ENCODE data around the gene GLI3. TPM values are rescaled to one million over a fixed set of nuclear protein-coding genes. Genes with fewer than 3 reads are reported as not detected.

GLI3 gene
- total RNA-seq, 2 experiments from 2014 or later, result not detected

DNA sequence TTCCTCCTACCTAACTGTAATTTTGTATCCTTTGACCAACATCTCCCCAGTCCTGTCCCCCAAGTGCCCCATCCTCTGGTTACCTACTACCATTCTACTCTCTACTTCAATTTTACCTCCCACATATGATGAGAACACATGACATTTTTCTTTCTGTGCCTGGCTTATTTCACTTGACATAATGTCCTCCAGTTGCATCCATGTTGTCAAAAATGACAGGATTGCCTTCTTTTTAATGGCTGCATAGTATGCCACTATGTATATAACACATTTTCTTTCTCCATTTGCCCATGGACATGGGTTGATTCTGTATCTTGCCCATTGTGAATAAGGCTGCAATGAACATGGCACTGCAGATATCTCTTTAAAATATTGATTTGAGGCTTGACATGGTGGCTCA lies 33.7 kb downstream of the GLI3 start:
- Mint-ChIP-seq H3K27ac (no peak overlapping the region), H3K9me3 (ENCODE audit: insufficient read depth) (no peaks in the 10 kb centered on the region), H3K27me3 (ENCODE audit: low read depth) (peaks cover 4% of the 10 kb centered on the region), H3K4me1 (ENCODE audit: low read depth) (no peaks in the 10 kb centered on the region), H3K36me3 (ENCODE audit: low read depth) (no peaks in the 10 kb centered on the region), H3K4me3 (no peak overlapping the region)
- CTCF ChIA-PET, result no interaction called here
- DNase-seq, result no peak
- ATAC-seq, result no peak
- POLR2A ChIA-PET, result no interaction called here

DNA sequence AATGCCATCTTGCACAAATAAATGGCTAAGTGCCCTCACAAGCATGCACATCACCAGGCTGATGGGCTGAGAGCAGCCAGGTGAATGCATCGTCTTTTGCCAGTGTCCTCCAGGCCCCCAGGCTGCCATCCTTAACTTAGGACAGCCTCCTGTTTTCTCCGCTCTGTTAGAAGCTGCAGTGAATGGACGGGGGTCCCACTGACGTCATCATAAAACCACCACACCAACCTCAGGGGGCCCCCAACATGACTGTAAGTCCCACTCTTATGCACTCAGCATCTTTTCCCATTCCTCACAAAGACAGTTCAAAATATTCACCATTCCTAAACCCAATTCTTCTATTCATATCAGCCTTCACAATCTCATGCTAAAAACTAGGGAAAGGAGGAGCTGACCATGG lies 34.4 kb downstream of the GLI3 start:
- Mint-ChIP-seq H3K27ac (no peak overlapping the region), H3K9me3 (ENCODE audit: insufficient read depth) (no peaks in the 10 kb centered on the region), H3K36me3 (ENCODE audit: low read depth) (no peaks in the 10 kb centered on the region), H3K4me3 (no peak overlapping the region), H3K4me1 (ENCODE audit: low read depth) (no peaks in the 10 kb centered on the region), H3K27me3 (ENCODE audit: low read depth) (peaks cover 4% of the 10 kb centered on the region)
- ChIA-PET POLR2A (no interaction called here), CTCF (no interaction called here)
- DNase-seq (no peak), ATAC-seq (no peak)

DNA sequence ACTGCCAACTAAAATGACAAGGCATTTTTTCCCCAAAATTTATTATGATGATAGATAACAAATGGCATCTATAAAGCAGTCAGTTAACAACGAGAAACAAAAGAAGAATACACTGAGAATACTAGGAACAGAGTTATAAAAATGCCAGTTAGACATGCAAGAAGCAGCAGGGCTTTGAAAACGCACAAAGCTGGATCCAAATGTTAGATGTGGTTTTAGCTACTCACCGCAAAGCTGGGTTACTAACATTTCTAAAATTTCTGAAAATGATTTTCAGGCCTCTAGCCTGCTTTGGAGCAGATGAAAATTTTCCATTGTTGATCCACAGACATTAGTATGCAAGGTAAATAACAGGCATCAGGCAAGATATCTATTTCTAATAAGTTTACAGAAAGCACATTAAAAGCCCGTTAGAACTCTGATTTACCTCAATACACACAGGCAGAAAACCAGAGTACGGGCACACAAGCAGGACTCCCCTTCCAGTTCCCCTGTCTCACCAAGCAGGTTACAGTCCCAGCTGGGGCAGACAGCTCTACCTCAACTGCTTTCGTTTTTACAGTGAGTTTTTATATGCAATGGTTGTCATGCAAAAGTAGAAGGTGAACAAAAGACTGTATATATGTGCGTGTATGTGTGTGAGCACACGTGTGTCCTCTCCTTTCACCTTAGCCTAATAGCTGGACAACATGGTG lies 37.9 kb downstream of the GLI3 start:
- no peak for ATAC-seq
- POLR2A ChIA-PET, result no interaction called here

GRCh38 chr7:42198296-42198695 lies 38.7 kb downstream of the GLI3 start:
- Mint-ChIP-seq H3K27ac (no peak overlapping the region), H3K36me3 (ENCODE audit: low read depth) (no peaks in the 10 kb centered on the region), H3K4me3 (no peak overlapping the region), H3K27me3 (ENCODE audit: low read depth) (peaks cover 3% of the 10 kb centered on the region), H3K4me1 (ENCODE audit: low read depth) (peaks cover 6% of the 10 kb centered on the region), H3K9me3 (ENCODE audit: insufficient read depth) (no peaks in the 10 kb centered on the region)
- DNase-seq (no peak), ATAC-seq (no peak)
- POLR2A ChIA-PET, result no interaction called here
- CTCF ChIA-PET, result no interaction called here

More for the DNA sequence above, 37.9 kb downstream of the GLI3 start:
- CTCF ChIA-PET, result no interaction called here
- no peak for DNase-seq
- H3K9me3 Mint-ChIP-seq (ENCODE audit: insufficient read depth), result no peaks in the 10 kb centered on the region
- H3K4me1 Mint-ChIP-seq (ENCODE audit: low read depth), result no peaks in the 10 kb centered on the region
- H3K4me3 Mint-ChIP-seq, result no peak overlapping the region
- no peak overlapping the region for H3K27ac Mint-ChIP-seq
- peaks cover 4% of the 10 kb centered on the region for H3K27me3 Mint-ChIP-seq (ENCODE audit: low read depth)
- no peaks in the 10 kb centered on the region for H3K36me3 Mint-ChIP-seq (ENCODE audit: low read depth)

- Mint-ChIP-seq H3K27me3 (ENCODE audit: low read depth) (peaks cover 2% of the 10 kb centered on the region), H3K4me1 (ENCODE audit: low read depth) (peaks cover 12% of the 10 kb centered on the region), H3K4me3 (no peak overlapping the region), H3K9me3 (ENCODE audit: insufficient read depth) (no peaks in the 10 kb centered on the region), H3K27ac (no peak overlapping the region), H3K36me3 (ENCODE audit: low read depth) (no peaks in the 10 kb centered on the region)
- ChIA-PET POLR2A (no interaction called here), CTCF (no interaction called here)
- DNase-seq (no peak), ATAC-seq (no peak)
Observed at GRCh38 chr7:42197451-42197850, 39.6 kb downstream of the GLI3 start.

DNA sequence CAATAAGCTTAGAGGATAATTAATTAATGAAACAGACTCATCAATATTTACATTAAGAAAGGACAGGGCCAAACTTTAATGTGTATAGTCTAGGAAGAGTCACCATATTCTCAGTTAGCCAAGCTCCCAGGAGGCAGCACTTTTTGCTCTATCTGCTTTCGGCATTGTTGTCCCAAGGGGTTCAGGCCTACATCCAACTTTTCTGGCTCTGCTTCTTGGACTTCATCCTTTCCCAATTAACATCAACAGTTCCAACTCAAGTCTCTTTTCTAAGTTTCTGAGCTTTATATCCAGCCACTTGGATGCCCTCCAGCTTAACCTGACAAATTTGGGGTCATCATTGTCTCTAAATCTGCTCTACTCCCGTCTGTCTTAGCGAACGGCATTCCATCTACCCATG lies 42.8 kb downstream of the GLI3 start:
- CTCF ChIA-PET, result interaction anchor here (0.9 to 1.1 kb wide), 2 partner anchors 14 to 254 kb away, joined by 3 read pairs; no protein-coding TSS in a partner anchor

GRCh38 chr7:42193471-42194129 lies 43.4 kb downstream of the GLI3 start:
- no peak for DNase-seq
- Mint-ChIP-seq H3K27me3 (ENCODE audit: low read depth) (no peaks in the 10 kb centered on the region), H3K4me1 (ENCODE audit: low read depth) (peaks cover 12% of the 10 kb centered on the region), H3K9me3 (ENCODE audit: insufficient read depth) (no peaks in the 10 kb centered on the region), H3K27ac (no peak overlapping the region), H3K36me3 (ENCODE audit: low read depth) (no peaks in the 10 kb centered on the region), H3K4me3 (no peak overlapping the region)
- ATAC-seq, result no peak
- ChIA-PET CTCF (interaction anchor here (0.9 to 1.1 kb wide), 2 partner anchors 14 to 253 kb away, joined by 3 read pairs; no protein-coding TSS in a partner anchor), POLR2A (no interaction called here)

More for the DNA sequence above, 42.8 kb downstream of the GLI3 start:
- Mint-ChIP-seq H3K27ac (no peak overlapping the region), H3K27me3 (ENCODE audit: low read depth) (no peaks in the 10 kb centered on the region), H3K4me3 (no peak overlapping the region), H3K4me1 (ENCODE audit: low read depth) (peaks cover 12% of the 10 kb centered on the region), H3K36me3 (ENCODE audit: low read depth) (no peaks in the 10 kb centered on the region), H3K9me3 (ENCODE audit: insufficient read depth) (no peaks in the 10 kb centered on the region)
- ATAC-seq (no peak), DNase-seq (no peak)
- POLR2A ChIA-PET, result no interaction called here

GRCh38 chr7:42192851-42193461 lies 44.1 kb downstream of the GLI3 start:
- CTCF ChIA-PET, result interaction anchor here (1.1 kb wide), 1 partner anchor 13 kb away, joined by 3 read pairs; no protein-coding TSS in a partner anchor

DNA sequence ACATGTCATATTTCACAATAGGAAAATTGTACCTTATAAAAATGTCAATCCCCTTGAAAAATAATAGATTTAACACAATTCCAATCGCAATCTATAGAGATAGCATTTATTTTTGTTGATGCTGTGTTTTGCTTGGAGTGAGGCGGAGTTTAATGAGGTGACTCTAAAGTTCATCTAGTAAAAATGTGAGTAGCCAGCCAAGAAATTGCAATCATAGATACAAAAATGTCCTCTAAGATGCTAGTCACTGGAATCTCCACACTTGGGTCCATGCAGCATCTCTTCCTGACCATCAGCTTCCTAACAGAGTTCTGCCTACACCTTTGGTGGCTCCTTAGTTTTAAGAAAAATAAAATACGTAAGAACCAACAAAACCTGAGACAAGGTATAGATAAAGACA lies 44.9 kb downstream of the GLI3 start:
- no peaks in the 10 kb centered on the region for H3K27me3 Mint-ChIP-seq (ENCODE audit: low read depth)
- no peak for DNase-seq
- H3K4me3 Mint-ChIP-seq, result no peak overlapping the region
- H3K27ac Mint-ChIP-seq, result no peak overlapping the region
- peaks cover 12% of the 10 kb centered on the region for H3K4me1 Mint-ChIP-seq (ENCODE audit: low read depth)
- ChIA-PET POLR2A (no interaction called here), CTCF (no interaction called here)
- no peak for ATAC-seq
- no peaks in the 10 kb centered on the region for H3K36me3 Mint-ChIP-seq (ENCODE audit: low read depth)
- no peaks in the 10 kb centered on the region for H3K9me3 Mint-ChIP-seq (ENCODE audit: insufficient read depth)

More at GRCh38 chr7:42192851-42193461, 44.1 kb downstream of the GLI3 start:
- no peak for DNase-seq
- ATAC-seq, result no peak
- H3K4me1 Mint-ChIP-seq (ENCODE audit: low read depth), result peaks cover 12% of the 10 kb centered on the region
- H3K27me3 Mint-ChIP-seq (ENCODE audit: low read depth), result no peaks in the 10 kb centered on the region
- no peak overlapping the region for H3K4me3 Mint-ChIP-seq
- H3K27ac Mint-ChIP-seq, result no peak overlapping the region
- POLR2A ChIA-PET, result no interaction called here
- no peaks in the 10 kb centered on the region for H3K36me3 Mint-ChIP-seq (ENCODE audit: low read depth)
- no peaks in the 10 kb centered on the region for H3K9me3 Mint-ChIP-seq (ENCODE audit: insufficient read depth)

DNA sequence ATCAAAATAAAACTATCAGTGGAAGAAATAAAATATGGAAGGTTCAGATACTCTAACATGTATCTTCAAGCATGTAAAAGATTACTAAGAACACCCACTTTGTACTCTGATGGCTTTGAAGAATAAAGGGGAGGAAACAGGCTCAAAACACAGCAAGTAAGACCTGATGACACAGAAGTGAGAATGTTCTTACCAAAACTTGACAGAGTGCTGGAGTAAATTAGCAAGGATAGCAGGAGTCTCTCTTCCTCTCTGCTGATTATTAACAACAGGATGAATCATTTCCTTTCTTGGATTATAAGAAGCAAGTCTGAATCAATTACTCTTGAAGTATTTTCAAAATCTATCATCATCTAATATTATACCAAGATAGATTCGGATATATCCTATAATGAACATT lies 47.5 kb downstream of the GLI3 start:
- no peak overlapping the region for H3K27ac Mint-ChIP-seq
- ChIA-PET POLR2A (no interaction called here), CTCF (no interaction called here)
- no peaks in the 10 kb centered on the region for H3K27me3 Mint-ChIP-seq (ENCODE audit: low read depth)
- H3K36me3 Mint-ChIP-seq (ENCODE audit: low read depth), result no peaks in the 10 kb centered on the region
- ATAC-seq (no peak), DNase-seq (no peak)
- H3K4me3 Mint-ChIP-seq, result no peak overlapping the region
- H3K9me3 Mint-ChIP-seq (ENCODE audit: insufficient read depth), result no peaks in the 10 kb centered on the region
- peaks cover 12% of the 10 kb centered on the region for H3K4me1 Mint-ChIP-seq (ENCODE audit: low read depth)

DNA sequence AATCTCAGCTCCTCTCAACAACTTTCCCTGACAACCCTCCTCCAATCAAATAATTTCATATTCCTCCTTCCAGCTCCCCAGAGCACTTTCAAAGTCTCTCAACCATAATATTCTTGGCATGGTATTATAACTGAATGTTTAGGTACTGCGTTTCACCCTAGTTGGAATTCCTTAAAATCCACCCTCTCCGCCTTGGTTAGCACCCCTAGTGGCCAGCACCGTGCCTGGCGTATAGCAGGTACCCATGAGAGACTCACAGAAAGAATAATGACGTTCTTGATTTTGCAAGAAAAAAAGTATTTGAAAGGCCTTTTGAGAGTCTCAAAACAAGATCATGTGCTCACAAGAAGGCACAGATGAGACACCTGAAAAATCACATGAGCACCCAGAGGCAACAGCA lies 50.9 kb downstream of the GLI3 start:
- H3K36me3 Mint-ChIP-seq (ENCODE audit: low read depth), result no peaks in the 10 kb centered on the region
- no peak for ATAC-seq
- H3K9me3 Mint-ChIP-seq (ENCODE audit: insufficient read depth), result no peaks in the 10 kb centered on the region
- no peaks in the 10 kb centered on the region for H3K27me3 Mint-ChIP-seq (ENCODE audit: low read depth)
- DNase-seq, result no peak
- no peaks in the 10 kb centered on the region for H3K4me1 Mint-ChIP-seq (ENCODE audit: low read depth)
- no peak overlapping the region for H3K27ac Mint-ChIP-seq
- H3K4me3 Mint-ChIP-seq, result no peak overlapping the region
- ChIA-PET CTCF (no interaction called here), POLR2A (interaction anchor here (0.6 kb wide), 1 partner anchor 288 kb away, joined by 3 read pairs; no protein-coding TSS in a partner anchor)

- POLR2A ChIA-PET, result interaction anchor here (0.6 kb wide), 1 partner anchor 288 kb away, joined by 3 read pairs; no protein-coding TSS in a partner anchor
- no peaks in the 10 kb centered on the region for H3K4me1 Mint-ChIP-seq (ENCODE audit: low read depth)
- CTCF ChIA-PET, result no interaction called here
- no peak overlapping the region for H3K4me3 Mint-ChIP-seq
- no peaks in the 10 kb centered on the region for H3K27me3 Mint-ChIP-seq (ENCODE audit: low read depth)
- no peaks in the 10 kb centered on the region for H3K36me3 Mint-ChIP-seq (ENCODE audit: low read depth)
- DNase-seq (no peak), ATAC-seq (no peak)
- no peak overlapping the region for H3K27ac Mint-ChIP-seq
- H3K9me3 Mint-ChIP-seq (ENCODE audit: insufficient read depth), result no peaks in the 10 kb centered on the region
Observed at GRCh38 chr7:42185726-42186125, 51.3 kb downstream of the GLI3 start.
